ENCODE measurements around the gene AKR7A3.
"Not testable (repeated sequence)": the region's sequence is repeated elsewhere in the genome, so short reads cannot be mapped to it uniquely, and the experiment has no call there.

The AKR7A3 gene

GRCh38 chr1:19287436-19288185 lies 959 bp downstream of the AKR7A3 start:
- DNase-seq (ENCODE audit: low spot score): no peak

- not testable (repeated sequence) for DNase-seq (ENCODE audit: low spot score)
Measured at GRCh38 chr1:19285807-19286206, 2.8 kb downstream of the AKR7A3 start.

- DNase-seq (ENCODE audit: low spot score): not testable (repeated sequence)
Measured at GRCh38 chr1:19285366-19285765, 3.2 kb downstream of the AKR7A3 start.

- no peak for DNase-seq (ENCODE audit: low spot score)
Measured at GRCh38 chr1:19284881-19285280, 3.7 kb downstream of the AKR7A3 start.

GRCh38 chr1:19283891-19284290 lies 4.7 kb downstream of the AKR7A3 start:
- no peak for DNase-seq (ENCODE audit: low spot score)

- DNase-seq (ENCODE audit: low spot score): no peak
Measured at GRCh38 chr1:19274636-19275035, 13.9 kb downstream of the AKR7A3 start.

- not testable (repeated sequence) for DNase-seq (ENCODE audit: low spot score)
Measured at GRCh38 chr1:19273844-19274531, 14.6 kb downstream of the AKR7A3 start.

- DNase-seq (ENCODE audit: low spot score): no peak
Measured at GRCh38 chr1:19273106-19273843, 15.3 kb downstream of the AKR7A3 start.

- no peak for DNase-seq (ENCODE audit: low spot score)
Measured at GRCh38 chr1:19272064-19272463, 16.5 kb downstream of the AKR7A3 start.

GRCh38 chr1:19270343-19270730 lies 18.2 kb downstream of the AKR7A3 start:
- not testable (repeated sequence) for DNase-seq (ENCODE audit: low spot score)

- DNase-seq (ENCODE audit: low spot score): not testable (repeated sequence)
Measured at GRCh38 chr1:19269427-19270342, 18.9 kb downstream of the AKR7A3 start.

GRCh38 chr1:19268445-19268844 lies 20.1 kb downstream of the AKR7A3 start:
- no peak for DNase-seq (ENCODE audit: low spot score)

- no peak for DNase-seq (ENCODE audit: low spot score)
Measured at GRCh38 chr1:19262744-19263143, 25.8 kb downstream of the AKR7A3 start.

GRCh38 chr1:19262047-19262446 lies 26.5 kb downstream of the AKR7A3 start:
- DNase-seq (ENCODE audit: low spot score): no peak

- no peak for DNase-seq (ENCODE audit: low spot score)
Measured at GRCh38 chr1:19260211-19261138, 28.1 kb downstream of the AKR7A3 start.

- no peak for DNase-seq (ENCODE audit: low spot score)
Measured at GRCh38 chr1:19258353-19258752, 30.2 kb downstream of the AKR7A3 start.

- no peak for DNase-seq (ENCODE audit: low spot score)
Measured at GRCh38 chr1:19257178-19257914, 31.2 kb downstream of the AKR7A3 start.

GRCh38 chr1:19256301-19256700 lies 32.3 kb downstream of the AKR7A3 start:
- DNase-seq (ENCODE audit: low spot score): not testable (repeated sequence)

- no peak for DNase-seq (ENCODE audit: low spot score)
Measured at GRCh38 chr1:19255288-19255687, 33.3 kb downstream of the AKR7A3 start.

GRCh38 chr1:19254416-19254815 lies 34.2 kb downstream of the AKR7A3 start:
- no peak for DNase-seq (ENCODE audit: low spot score)

Data from D341Med (cell line).